GM12878 (cell line): ENCODE measurements around the gene STXBP4. TPM values are rescaled to one million over a fixed set of nuclear protein-coding genes. Genes with fewer than 3 reads are reported as not detected.

Experiments
- ATAC-seq: fragments of 200-7000 bp; cut with Tn5 transposase; 3 replicates; pipeline ENCODE4 v1.9.1; 2020; ENCODE audit warnings: mild to moderate bottlenecking, moderate library complexity
- BruUV-seq: library from RNA; stranded (reverse); fragments of 400-500 nt; replicated peaks from 2 replicates; lab custom pipeline; 2021; lab: Mats Ljungman, UMichigan
- CTCF ChIA-PET: fragments of 300-600 bp; sonication (Branson Sonifier 250); formaldehyde crosslinking; extraction: SDS; loops from one replicate; lab custom pipeline; 2021; ENCODE audit warnings: inconsistent platforms; lab: Yijun Ruan, JAX
- POLR2A ChIA-PET: fragments of 350-600 bp; formaldehyde crosslinking; extraction: SDS; loops from one replicate; lab custom pipeline; 2021; ENCODE audit warnings: inconsistent platforms; lab: Charles Lee
- RAD21 ChIA-PET: fragments of 300-600 bp; sonication (Branson Sonifier 250); formaldehyde crosslinking; loops from one replicate; lab custom pipeline; 2023; ENCODE audit warnings: antibody characterized with exemption; ENCODE audit not compliant: unreplicated experiment; lab: Charles Lee
- SMC1A ChIA-PET: fragments of 300-600 bp; sonication (Branson Sonifier 250); formaldehyde crosslinking; loops from one replicate; lab custom pipeline; 2023; ENCODE audit not compliant: unreplicated experiment, uncharacterized antibody; lab: Charles Lee
- DNase-seq: peaks from one replicate; pipeline ENCODE4 v3.0.0-alpha.2; 2011; ENCODE audit warnings: low read depth, low spot score
- FAIRE-seq: peaks from 3 replicates; lab custom pipeline; 2011; peaks lifted over from hg19 to GRCh38; lab: Jason Lieb, UNC
- H2AFZ ChIP-seq: 2 replicates; pipeline ENCODE4 v1.6.0; 2011; ENCODE audit warnings: low read depth, low read length, control low read depth; ENCODE audit not compliant: control insufficient read depth
- H3K27ac ChIP-seq: 2 replicates; pipeline ENCODE4 v1.5.1; 2011; ENCODE audit warnings: control low read depth; ENCODE audit not compliant: control insufficient read depth, insufficient read depth
- H3K27me3 ChIP-seq, 2 experiments: replicated peaks in 1 of 2; 2 replicates each; pipeline versions ENCODE4 v1.6.0 to v1.6.1; 2011; ENCODE audit warnings: low read length in 1 of 2; ENCODE audit not compliant: control insufficient read depth in 2 of 2, insufficient read depth in 2 of 2
- H3K36me3 ChIP-seq, 2 experiments: 2 replicates each; pipeline ENCODE4 v1.5.1; 2011; ENCODE audit warnings: low read length in 1 of 2; ENCODE audit not compliant: control insufficient read depth in 2 of 2, insufficient read depth in 2 of 2
- H3K4me1 ChIP-seq: 2 replicates; pipeline ENCODE4 v1.6.1; 2011; ENCODE audit warnings: mild to moderate bottlenecking, low read length, moderate library complexity, mixed read lengths; ENCODE audit not compliant: control insufficient read depth, insufficient read depth
- H3K4me2 ChIP-seq: 2 replicates; pipeline ENCODE4 v1.6.0; 2011; ENCODE audit warnings: control low read depth; ENCODE audit not compliant: control insufficient read depth, insufficient read depth
- H3K4me3 ChIP-seq: fragments of 200-600 bp; sonication (generic); 2 replicates; pipeline ENCODE4 v1.5.1; 2016
- H3K79me2 ChIP-seq: 2 replicates; pipeline ENCODE4 v1.6.0; 2011; ENCODE audit warnings: low read length; ENCODE audit not compliant: control insufficient read depth, insufficient read depth
- H3K9ac ChIP-seq: 2 replicates; pipeline ENCODE4 v1.8.0; 2011; ENCODE audit warnings: low read length, control low read depth, mixed read lengths; ENCODE audit not compliant: control insufficient read depth, insufficient read depth
- H3K9me3 ChIP-seq: replicated peaks from 3 replicates; pipeline ENCODE4 v1.5.1; 2011; ENCODE audit warnings: mild to moderate bottlenecking, low read length; ENCODE audit not compliant: control insufficient read depth, insufficient read depth
- H4K20me1 ChIP-seq: 2 replicates; pipeline ENCODE4 v1.6.0; 2011; ENCODE audit not compliant: control insufficient read depth, insufficient read depth
- CBX3 ChIP-seq: fragments of 200-600 bp; sonication (generic); IDR thresholded peaks from 2 replicates; pipeline ENCODE4 v1.6.1; 2016; ENCODE audit warnings: low read depth, borderline replicate concordance
- CREM ChIP-seq: IDR thresholded peaks from 2 replicates; pipeline ENCODE4 v1.6.1; 2014; ENCODE audit warnings: antibody characterized with exemption, low read depth
- MLLT1 ChIP-seq: fragments of 450-650 bp; IDR thresholded peaks from 2 replicates; pipeline ENCODE4 v1.6.1; 2016; ENCODE audit warnings: mild to moderate bottlenecking
- MTA3 ChIP-seq: IDR thresholded peaks from 2 replicates; pipeline ENCODE4 v1.6.1; 2012; ENCODE audit warnings: low read length, inconsistent platforms, borderline replicate concordance
- NKRF ChIP-seq: fragments of 450-650 bp; conservative IDR thresholded peaks from 2 replicates; pipeline ENCODE4 v1.6.1; 2017; ENCODE audit warnings: mild to moderate bottlenecking, moderate library complexity
- POLR2A ChIP-seq: IDR thresholded peaks from 2 replicates; pipeline ENCODE4 v1.6.1; 2011; ENCODE audit warnings: low read depth, mild to moderate bottlenecking, low read length
- RCOR1 ChIP-seq: conservative IDR thresholded peaks from 2 replicates; pipeline ENCODE4 v1.6.1; 2012; ENCODE audit warnings: low read depth, low read length, improper control_type of control experiment
- RFX5 ChIP-seq: IDR thresholded peaks from 2 replicates; pipeline ENCODE4 v1.6.1; 2011; ENCODE audit warnings: low read depth, low read length, improper control_type of control experiment
- SPI1 ChIP-seq: IDR thresholded peaks from 2 replicates; pipeline ENCODE4 v1.6.1; 2011; ENCODE audit warnings: low read depth, mild to moderate bottlenecking, low read length, moderate library complexity, borderline replicate concordance; ENCODE audit not compliant: insufficient read depth
- SUZ12 ChIP-seq: fragments of 200-600 bp; sonication (generic); IDR thresholded peaks from one replicate; pipeline ENCODE4 v1.6.1; 2018; ENCODE audit warnings: antibody characterized with exemption, mild to moderate bottlenecking; ENCODE audit not compliant: unreplicated experiment
- ZBTB33 ChIP-seq: fragments of 450-650 bp; IDR thresholded peaks from 2 replicates; pipeline ENCODE4 v1.6.1; 2017; ENCODE audit warnings: mild to moderate bottlenecking
- WGBS: methylation state at CpG from one replicate; pipeline ENCODE4 v1.1.6; 2016; ENCODE audit warnings: low lambda C conversion rate; ENCODE audit not compliant: insufficient replicate concordance, insufficient coverage; ENCODE audit errors: missing lambda C conversion rate; 5-methylcytosine and 5-hydroxymethylcytosine counted together
- in situ Hi-C: fragments of 300-500 bp; cut with MboI; formaldehyde crosslinking; loops from 9 replicates; pipeline ENCODE4 v1.14.3; 2018; ENCODE audit warnings: mixed read lengths
- intact Hi-C: fragments of 100-400 bp; cut with micrococcal nuclease; formaldehyde crosslinking; loops from one replicate; pipeline ENCODE4 v1.14.2; 2022; ENCODE audit not compliant: unreplicated experiment
- polyA plus RNA-seq, 11 experiments: library from polyadenylated mRNA; depleted of rRNA in 4 of 11; unstranded in 6 of 11; stranded (reverse) in 5 of 11; fragments of >200 nt; fragmentation: Nextera tagmentation in 4 of 11; fragmentation: Illumina TruSeq in 1 of 11; extraction: Ambion mirVana in 4 of 11; extraction: Trizol in 1 of 11; gene quantifications; 1 replicate in 1 of 11; 2 replicates in 10 of 11; pipeline versions ENCODE4 v1.2.1 to v1.2.3, GENCODE V29; 2011 to 2016; ENCODE audit warnings: inconsistent platforms in 2 of 11, missing spikeins in 2 of 11, low read depth in 1 of 11
- total RNA-seq, 4 experiments: library from RNA; depleted of rRNA in 3 of 4; stranded (reverse); fragments of >200 nt in 3 of 4; fragmentation: Illumina TruSeq in 1 of 4; extraction: Trizol in 1 of 4; gene quantifications; 2 replicates each; pipeline versions ENCODE4 v1.2.1 to v1.2.3, GENCODE V29; 2013 to 2021

STXBP4 gene
- total and polyA plus RNA-seq, 10 of the 15 experiments (the other 5 are each of a cell fraction or from before 2014, with no cell fraction given): 4.3 to 11.0 (median 6.7) TPM

- TF ChIP-seq ZBTB33: no peak
Measured at GRCh38 chr17:55163408-55163807, 194.8 kb downstream of the STXBP4 start (continued).

GRCh38 chr17:55166506-55166905, 197.9 kb downstream of the STXBP4 start:
- in situ Hi-C loops (no loop called here), intact Hi-C loops (no loop called here)
- Histone ChIP-seq H3K9me3 (no peaks in the 10 kb centered on the region), H2AFZ (no peak overlapping the region), H3K79me2 (no peaks in the 10 kb centered on the region), H3K4me2 (no peak overlapping the region), H3K36me3 (no peaks in the 10 kb centered on the region; a peak in 1 of 4 replicates), H3K27ac (no peak overlapping the region), H3K4me1 (peaks cover 14% of the 10 kb centered on the region), H3K9ac (no peak overlapping the region), H3K4me3 (no peak overlapping the region), H3K27me3 (no peaks in the 10 kb centered on the region), H4K20me1 (no peaks in the 10 kb centered on the region)
- ATAC-seq (no peak), FAIRE-seq (no peak), DNase-seq (no peak)
- whole genome bisulfite sequencing: 92% methylated on average over 2 of the region's 2 CpGs
- SMC1A ChIA-PET: interaction anchor here (0.7 kb wide), 1 partner anchor 17 kb away, joined by 3 read pairs; no protein-coding TSS in a partner anchor
- BruUV-seq: no TSS peak
- TF ChIP-seq RFX5 (no peak), MTA3 (no peak), CREM (no peak), MLLT1 (no peak), POLR2A (no peak), NKRF (no peak), SPI1 (no peak), SUZ12 (no peak), CBX3 (no peak), RCOR1 (no peak)
- RAD21 ChIA-PET: no interaction called here
- CTCF ChIA-PET: interaction anchor here (1.3 kb wide), 2 partner anchors 66 to 103 kb away, joined by 3 read pairs; no protein-coding TSS in a partner anchor
- POLR2A ChIA-PET: no interaction called here
